MM.1S (cell line): ENCODE measurements around the gene SLC43A3.

ENCODE experiments used
- EZH2 ChIP-seq: fragments of 300-600 bp; sonication (generic); optimal IDR thresholded peaks from 2 replicates; pipeline ENCODE3; 2017; ENCODE audit warnings: low read depth, mild to moderate bottlenecking, antibody characterized with exemption, low read length, mixed read lengths
- EZH2phosphoT487 ChIP-seq: fragments of 300-600 bp; sonication (generic); IDR thresholded peaks from 2 replicates; pipeline ENCODE4 v1.6.1; 2018; ENCODE audit warnings: antibody characterized with exemption, low read length
- TF ChIP-seq, protein P1 (sequence below): fragments of 300-600 bp; sonication (generic); IDR thresholded peaks from 2 replicates; pipeline ENCODE4 v1.5.1; 2016; ENCODE audit warnings: antibody characterized with exemption, low read length, mixed read lengths

DNA sequence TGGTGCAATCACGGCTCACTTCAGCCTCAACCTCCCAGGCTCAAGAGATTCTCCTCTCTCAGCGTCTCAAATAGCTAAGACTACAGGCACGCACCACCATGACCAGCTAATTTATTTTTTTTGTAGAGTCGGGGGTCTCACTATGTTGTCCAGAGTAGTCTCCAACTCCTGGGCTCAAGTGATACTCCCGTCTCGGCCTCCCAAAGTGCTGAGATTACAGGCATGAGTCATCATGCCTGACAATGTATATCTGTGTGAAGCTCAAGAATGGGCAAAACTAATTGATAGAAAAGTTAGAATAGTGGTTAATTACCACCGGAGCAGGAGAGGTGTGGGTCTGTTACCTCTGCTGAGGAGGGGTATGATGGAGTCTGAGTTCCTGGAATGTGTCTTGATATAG, 9.1 kb upstream of the SLC43A3 start:
- TF ChIP-seq, protein P1, sequence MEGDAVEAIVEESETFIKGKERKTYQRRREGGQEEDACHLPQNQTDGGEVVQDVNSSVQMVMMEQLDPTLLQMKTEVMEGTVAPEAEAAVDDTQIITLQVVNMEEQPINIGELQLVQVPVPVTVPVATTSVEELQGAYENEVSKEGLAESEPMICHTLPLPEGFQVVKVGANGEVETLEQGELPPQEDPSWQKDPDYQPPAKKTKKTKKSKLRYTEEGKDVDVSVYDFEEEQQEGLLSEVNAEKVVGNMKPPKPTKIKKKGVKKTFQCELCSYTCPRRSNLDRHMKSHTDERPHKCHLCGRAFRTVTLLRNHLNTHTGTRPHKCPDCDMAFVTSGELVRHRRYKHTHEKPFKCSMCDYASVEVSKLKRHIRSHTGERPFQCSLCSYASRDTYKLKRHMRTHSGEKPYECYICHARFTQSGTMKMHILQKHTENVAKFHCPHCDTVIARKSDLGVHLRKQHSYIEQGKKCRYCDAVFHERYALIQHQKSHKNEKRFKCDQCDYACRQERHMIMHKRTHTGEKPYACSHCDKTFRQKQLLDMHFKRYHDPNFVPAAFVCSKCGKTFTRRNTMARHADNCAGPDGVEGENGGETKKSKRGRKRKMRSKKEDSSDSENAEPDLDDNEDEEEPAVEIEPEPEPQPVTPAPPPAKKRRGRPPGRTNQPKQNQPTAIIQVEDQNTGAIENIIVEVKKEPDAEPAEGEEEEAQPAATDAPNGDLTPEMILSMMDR: no peak
- TF ChIP-seq EZH2phosphoT487 (no peak), EZH2 (no peak)
